ENCODE measurements around the gene AK8.

GRCh38 chr9:132754236-132754635 lies 123.8 kb downstream of the AK8 start:
- TF ChIP-seq CTCF (IDR thresholded peaks at IDR 0.05 in 2 of 3, conservative IDR thresholded peaks at IDR 0.05 in 1 of 3; ENCODE audit: borderline replicate concordance in 1 of 3, insufficient read depth in 1 of 3, low read depth in 2 of 3, low read length in 2 of 3) (no peak), POLR2A (IDR thresholded peaks at IDR 0.05; ENCODE audit: borderline replicate concordance, extremely low read depth, insufficient read depth, insufficient read length) (no peak), RAD21 (IDR thresholded peaks at IDR 0.05; ENCODE audit: low read depth) (no peak), SRF (IDR thresholded peaks at IDR 0.05; ENCODE audit: low read depth) (no peak), ZBTB33 (IDR thresholded peaks at IDR 0.05; ENCODE audit: extremely low read depth, insufficient replicate concordance, low read length) (no peak)
